HCT116 (cell line): ENCODE measurements around the gene PTPRC. TPM values are rescaled to one million over a fixed set of nuclear protein-coding genes. Genes with fewer than 3 reads are reported as not detected.

Source experiments
- ATAC-seq: fragments of 200-7000 bp; cut with Tn5 transposase; 2 replicates; pipeline ENCODE4 v1.9.1; 2020; ENCODE audit warnings: mild to moderate bottlenecking, moderate library complexity
- BruUV-seq: library from RNA; stranded (reverse); fragments of 400-500 nt; replicated peaks from 2 replicates; lab custom pipeline; 2021; lab: Mats Ljungman, UMichigan
- CTCF ChIA-PET: fragments of 300-600 bp; sonication (Branson Sonifier 250); formaldehyde crosslinking; loops from one replicate; lab custom pipeline; 2021; ENCODE audit warnings: antibody characterized with exemption; lab: Charles Lee
- POLR2A ChIA-PET: fragments of 300-600, 350-600 bp; sonication (Branson Sonifier 250); formaldehyde crosslinking; loops from one replicate; lab custom pipeline; 2021; ENCODE audit warnings: antibody characterized with exemption; lab: Charles Lee
- RAD21 ChIA-PET, 2 experiments: fragments of 300-600 bp; sonication (Branson Sonifier 250); formaldehyde crosslinking; loops; one replicate each; lab custom pipeline; 2023; ENCODE audit warnings: low total read pairs in 2 of 2; ENCODE audit not compliant: uncharacterized antibody in 2 of 2, unreplicated experiment in 2 of 2, low non-redundant PET in 1 of 2; lab: Charles Lee
- DNase-seq: peaks from one replicate; pipeline ENCODE4 v3.0.0-alpha.2; 2010; ENCODE audit warnings: low read depth, low spot score
- H2AFZ ChIP-seq: fragments of 200-600 bp; shearing (Covaris generic), sonication (generic); 2 replicates; pipeline ENCODE4 v1.6.1; 2017; ENCODE audit warnings: low read depth, mixed run types, mixed read lengths, antibody characterized with exemption, low read length; ENCODE audit not compliant: poor library complexity, severe bottlenecking
- H3K27ac ChIP-seq: 2 replicates; pipeline ENCODE4 v1.5.1; 2012; ENCODE audit warnings: low read depth, low read length
- H3K27me3 ChIP-seq: fragments of 200-600 bp; sonication (generic); 2 replicates; pipeline ENCODE4 v1.6.1; 2016; ENCODE audit warnings: mixed run types, low read length, mixed read lengths; ENCODE audit not compliant: insufficient read depth
- H3K36me3 ChIP-seq, 2 experiments: fragments of 200-500 bp in 1 of 2; fragments of 200-600 bp in 1 of 2; sonication (Bioruptor generic) in 1 of 2; sonication (generic) in 1 of 2; 2 replicates each; pipeline versions ENCODE4 v1.5.1 to v1.6.1; 2014 to 2016; ENCODE audit warnings: low read length in 2 of 2, inconsistent platforms in 1 of 2, mixed read lengths in 1 of 2, mixed run types in 1 of 2; ENCODE audit not compliant: insufficient read depth in 2 of 2, control insufficient read depth in 1 of 2
- H3K4me1 ChIP-seq, 2 experiments: fragments of 200-600 bp in 1 of 2; sonication (generic) in 1 of 2; 2 replicates each; pipeline versions ENCODE4 v1.5.1 to v1.6.1; 2012 to 2017; ENCODE audit warnings: low read length in 2 of 2, inconsistent platforms in 1 of 2, mild to moderate bottlenecking in 1 of 2, mixed read lengths in 1 of 2, mixed run types in 1 of 2, moderate library complexity in 1 of 2; ENCODE audit not compliant: insufficient read depth in 2 of 2, control insufficient read depth in 1 of 2
- H3K4me2 ChIP-seq: fragments of 200-600 bp; sonication (generic); 2 replicates; pipeline ENCODE4 v1.6.1; 2017; ENCODE audit warnings: mixed run types, low read length, mixed read lengths
- H3K4me3 ChIP-seq, 2 experiments: fragments of 200-600 bp in 1 of 2; sonication (generic) in 1 of 2; replicated peaks in 1 of 2; 2 replicates each; pipeline ENCODE4 v1.5.1; 2011 to 2016; ENCODE audit warnings: low read length in 2 of 2, control low read depth in 1 of 2, low read depth in 1 of 2, mild to moderate bottlenecking in 1 of 2, mixed read lengths in 1 of 2, mixed run types in 1 of 2
- H3K79me2 ChIP-seq: fragments of 200-600 bp; sonication (generic); 2 replicates; pipeline ENCODE4 v1.6.1; 2017; ENCODE audit warnings: mild to moderate bottlenecking, mixed run types, low read length, moderate library complexity, mixed read lengths; ENCODE audit not compliant: insufficient read depth
- H3K9ac ChIP-seq: fragments of 200-600 bp; sonication (generic); 2 replicates; pipeline ENCODE4 v1.6.1; 2016; ENCODE audit warnings: low read length, mixed read lengths
- H3K9me2 ChIP-seq: fragments of 200-600 bp; sonication (generic), shearing (Covaris generic); 2 replicates; pipeline ENCODE4 v1.6.1; 2017; ENCODE audit warnings: mixed run types, mild to moderate bottlenecking, moderate library complexity; ENCODE audit not compliant: insufficient read depth
- H3K9me3 ChIP-seq, 2 experiments: fragments of 200-500 bp in 1 of 2; fragments of 200-600 bp in 1 of 2; sonication (Bioruptor generic) in 1 of 2; sonication (generic) in 1 of 2; 2 replicates each; pipeline ENCODE4 v1.6.1; 2014 to 2017; ENCODE audit warnings: low read length in 2 of 2, mixed read lengths in 2 of 2, inconsistent platforms in 1 of 2, low read depth in 1 of 2, mild to moderate bottlenecking in 1 of 2, mixed run types in 1 of 2, moderate library complexity in 1 of 2; ENCODE audit not compliant: control insufficient read depth in 1 of 2, insufficient read depth in 1 of 2
- H4K20me1 ChIP-seq: fragments of 200-600 bp; sonication (generic), shearing (Covaris generic); 2 replicates; pipeline ENCODE4 v1.6.1; 2017; ENCODE audit warnings: mixed run types, mild to moderate bottlenecking, moderate library complexity; ENCODE audit not compliant: insufficient read depth
- ATF3 ChIP-seq: IDR thresholded peaks from 2 replicates; pipeline ENCODE4 v1.6.1; 2012
- JUND ChIP-seq: IDR thresholded peaks from 2 replicates; pipeline ENCODE4 v1.6.1; 2012
- POLR2AphosphoS5 ChIP-seq: IDR thresholded peaks from 2 replicates; pipeline ENCODE4 v1.6.1; 2011; ENCODE audit warnings: mild to moderate bottlenecking, low read depth, low read length, moderate library complexity
- intact Hi-C: fragments of 100-400 bp; cut with micrococcal nuclease; formaldehyde crosslinking; loops from 2 replicates; pipeline ENCODE4 v1.10.0; 2022
- total RNA-seq: library from RNA; stranded (reverse); gene quantifications from one replicate; pipeline ENCODE4 v1.2.1, GENCODE V29; 2021; ENCODE audit not compliant: unreplicated experiment

The PTPRC gene
- total RNA-seq, 1 experiment from 2014 or later = 1.2 TPM

- H2AFZ ChIP-seq = no peak overlapping the region
- no peaks in the 10 kb centered on the region for H3K9me2 ChIP-seq
- BruUV-seq = no TSS peak
- no peaks in the 10 kb centered on the region for H3K9me3 ChIP-seq
- intact Hi-C loops = no loop called here
- POLR2A ChIA-PET = no interaction called here
- CTCF ChIA-PET = no interaction called here
- DNase-seq (no peak), ATAC-seq (no peak)
- no peaks in the 10 kb centered on the region for H3K4me1 ChIP-seq
- H3K36me3 ChIP-seq = no peaks in the 10 kb centered on the region
- H3K4me3 ChIP-seq = no peak overlapping the region
- no peak overlapping the region for H3K4me2 ChIP-seq
- no peak overlapping the region for H3K9ac ChIP-seq
- RAD21 ChIA-PET = no interaction called here
- H3K27me3 ChIP-seq = no peaks in the 10 kb centered on the region
- no peaks in the 10 kb centered on the region for H3K79me2 ChIP-seq
- no peak overlapping the region for H3K27ac ChIP-seq
- TF ChIP-seq POLR2AphosphoS5 = no peak
- no peak for TF ChIP-seq JUND
- TF ChIP-seq ATF3 = no peak
- TF ChIP-seq, all 23 proteins: peak for 0
- no peaks in the 10 kb centered on the region for H4K20me1 ChIP-seq
These were observed 135.6 kb downstream of the PTPRC start for GRCh38 chr1:198774421-198774820.

GRCh38 chr1:198775606-198776005 lies 136.8 kb downstream of the PTPRC start:
- BruUV-seq = no TSS peak
- no peak for DNase-seq
- Histone ChIP-seq H4K20me1 (no peaks in the 10 kb centered on the region), H3K79me2 (no peaks in the 10 kb centered on the region), H3K36me3 (no peaks in the 10 kb centered on the region), H3K9ac (no peak overlapping the region), H3K27me3 (no peaks in the 10 kb centered on the region), H2AFZ (peak overlapping the region; percentile 16), H3K4me2 (no peak overlapping the region), H3K9me2 (no peaks in the 10 kb centered on the region), H3K27ac (no peak overlapping the region), H3K4me1 (no peaks in the 10 kb centered on the region), H3K9me3 (no peaks in the 10 kb centered on the region), H3K4me3 (no peak overlapping the region)
- TF ChIP-seq POLR2AphosphoS5 = no peak
- CTCF ChIA-PET = no interaction called here
- RAD21 ChIA-PET = no interaction called here
- intact Hi-C loops = no loop called here
- ATAC-seq = no peak
- POLR2A ChIA-PET = no interaction called here
